LNCaP clone FGC (cell line): ENCODE results near the gene THRB.
A peak's percentile ranks its signal among the peaks of the same experiment; 100 is the strongest.

ENCODE experiments used
- DNase-seq: peaks from one replicate; pipeline ENCODE4 v3.0.0-alpha.2; 2011; ENCODE audit warnings: low read depth
- H3K4me3 ChIP-seq: 2 replicates; pipeline ENCODE4 v1.5.1; 2011; ENCODE audit warnings: mild to moderate bottlenecking, low read depth, low read length, control low read depth
- TF ChIP-seq, protein P1 (sequence below): IDR thresholded peaks from 2 replicates; pipeline ENCODE4 v1.5.1; 2012; ENCODE audit warnings: mild to moderate bottlenecking; ENCODE audit not compliant: control insufficient read depth, insufficient read depth; ENCODE audit errors: extremely low read depth

THRB gene

DNA sequence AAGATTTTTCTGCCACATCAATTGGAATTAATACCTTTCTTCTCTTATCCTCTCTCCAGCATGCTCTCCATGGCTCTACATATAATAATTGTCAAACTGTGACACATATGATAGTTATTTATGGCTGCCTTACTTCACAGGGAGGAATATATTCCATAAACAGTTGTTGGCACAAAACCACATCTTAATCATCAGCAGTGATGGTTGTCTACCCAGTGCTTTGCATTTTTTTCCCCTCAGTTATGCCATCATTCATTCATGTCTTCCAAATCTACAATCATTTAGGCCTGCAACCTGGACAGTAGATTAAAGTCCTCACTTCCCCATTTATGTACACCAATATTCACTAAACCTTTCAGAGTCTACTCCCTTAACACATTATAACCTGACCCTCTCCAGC, 107.7 kb downstream of the THRB start:
- DNase-seq, result no peak
- H3K4me3 ChIP-seq, result no peak overlapping the region
- TF ChIP-seq, protein P1, sequence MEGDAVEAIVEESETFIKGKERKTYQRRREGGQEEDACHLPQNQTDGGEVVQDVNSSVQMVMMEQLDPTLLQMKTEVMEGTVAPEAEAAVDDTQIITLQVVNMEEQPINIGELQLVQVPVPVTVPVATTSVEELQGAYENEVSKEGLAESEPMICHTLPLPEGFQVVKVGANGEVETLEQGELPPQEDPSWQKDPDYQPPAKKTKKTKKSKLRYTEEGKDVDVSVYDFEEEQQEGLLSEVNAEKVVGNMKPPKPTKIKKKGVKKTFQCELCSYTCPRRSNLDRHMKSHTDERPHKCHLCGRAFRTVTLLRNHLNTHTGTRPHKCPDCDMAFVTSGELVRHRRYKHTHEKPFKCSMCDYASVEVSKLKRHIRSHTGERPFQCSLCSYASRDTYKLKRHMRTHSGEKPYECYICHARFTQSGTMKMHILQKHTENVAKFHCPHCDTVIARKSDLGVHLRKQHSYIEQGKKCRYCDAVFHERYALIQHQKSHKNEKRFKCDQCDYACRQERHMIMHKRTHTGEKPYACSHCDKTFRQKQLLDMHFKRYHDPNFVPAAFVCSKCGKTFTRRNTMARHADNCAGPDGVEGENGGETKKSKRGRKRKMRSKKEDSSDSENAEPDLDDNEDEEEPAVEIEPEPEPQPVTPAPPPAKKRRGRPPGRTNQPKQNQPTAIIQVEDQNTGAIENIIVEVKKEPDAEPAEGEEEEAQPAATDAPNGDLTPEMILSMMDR, result no peak

DNA sequence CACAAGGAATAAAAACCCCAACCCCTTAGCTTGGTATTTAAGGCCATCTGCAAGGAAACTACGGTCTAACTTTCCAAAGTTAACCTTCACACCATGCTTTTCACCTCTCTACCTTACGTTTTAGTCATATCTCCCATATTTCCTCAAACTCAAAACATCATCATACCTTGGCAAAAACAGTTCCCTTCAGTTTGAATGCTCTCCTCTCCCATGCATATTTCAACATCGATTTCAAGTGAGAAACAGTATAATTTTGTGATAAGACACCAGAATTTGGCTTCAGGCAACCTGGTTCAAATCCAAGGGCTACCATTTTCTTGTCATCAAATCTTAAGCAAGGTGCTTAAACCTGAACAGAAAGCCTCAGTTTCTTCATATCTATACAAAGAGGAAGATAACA, 108.2 kb downstream of the THRB start:
- TF ChIP-seq, protein P1, result no peak
- no peak for DNase-seq
- no peak overlapping the region for H3K4me3 ChIP-seq

DNA sequence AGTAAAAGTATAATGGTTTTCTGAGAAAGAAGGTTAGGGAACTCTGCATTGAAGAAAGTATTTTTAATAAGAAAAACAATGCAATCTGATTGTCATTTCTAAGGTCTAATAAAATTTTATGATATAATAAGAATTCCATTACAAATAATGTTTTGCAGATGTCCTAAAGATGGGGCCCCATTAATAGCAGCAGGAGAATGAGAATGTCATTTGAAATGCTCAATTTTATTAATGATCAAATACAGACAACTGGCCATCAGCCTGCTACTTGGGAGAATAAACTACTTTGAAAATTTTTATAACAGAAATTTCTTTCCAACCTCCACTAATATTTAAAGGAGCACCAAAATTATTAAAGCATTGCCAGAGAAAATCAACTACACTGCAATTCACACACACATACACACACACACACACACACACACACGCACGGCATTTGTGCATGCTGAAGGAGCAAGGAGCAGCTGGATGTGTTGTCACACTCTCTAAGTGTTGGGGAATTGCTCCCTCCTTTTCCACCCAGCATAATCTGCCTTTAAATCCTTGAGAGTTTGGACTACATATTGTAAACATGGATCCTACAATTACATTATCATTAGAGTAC, 109.5 kb downstream of the THRB start:
- TF ChIP-seq, protein P1, result no peak
- no peak overlapping the region for H3K4me3 ChIP-seq
- no peak for DNase-seq

DNA sequence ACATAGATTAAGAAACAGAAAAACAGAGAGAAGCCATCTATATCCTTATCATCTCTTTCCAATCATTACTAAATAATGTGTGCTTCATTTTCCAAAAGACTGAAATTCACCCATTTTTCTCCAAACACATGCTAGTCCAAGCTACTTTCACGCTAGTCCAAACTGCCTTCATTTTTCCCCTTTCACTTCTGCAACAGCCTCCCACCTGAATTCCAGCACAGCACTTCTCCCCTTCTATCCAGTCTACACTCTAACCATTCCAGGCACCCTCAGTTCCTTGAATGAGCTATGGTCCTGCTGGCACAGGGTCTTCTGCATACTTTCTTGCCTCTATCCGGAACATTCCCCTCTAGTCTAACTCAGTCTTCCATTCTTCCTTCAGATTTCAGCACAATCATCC, 112.0 kb downstream of the THRB start:
- no peak overlapping the region for H3K4me3 ChIP-seq
- no peak for DNase-seq
- TF ChIP-seq, protein P1, result no peak

DNA sequence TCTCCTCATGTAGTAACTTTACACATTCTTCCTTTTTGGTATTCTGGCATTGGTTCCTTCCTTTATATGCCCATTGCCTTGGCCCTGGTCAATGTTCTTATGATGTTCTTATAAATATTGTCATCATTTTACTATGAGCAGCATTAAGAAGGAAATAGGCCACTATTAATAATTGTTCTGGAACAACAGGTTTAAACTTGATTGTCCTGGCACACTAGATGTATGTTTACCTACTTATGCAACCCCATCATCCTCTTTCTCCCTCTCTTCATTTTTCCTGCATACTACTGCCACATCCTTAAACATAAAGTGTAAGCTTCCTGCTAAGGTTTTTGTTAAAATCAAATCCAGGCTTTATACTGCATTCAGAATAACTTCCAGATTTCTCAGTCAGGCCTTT, 114.7 kb downstream of the THRB start:
- H3K4me3 ChIP-seq, result no peak overlapping the region
- DNase-seq, result peak; percentile 90
- TF ChIP-seq, protein P1, result no peak

DNA sequence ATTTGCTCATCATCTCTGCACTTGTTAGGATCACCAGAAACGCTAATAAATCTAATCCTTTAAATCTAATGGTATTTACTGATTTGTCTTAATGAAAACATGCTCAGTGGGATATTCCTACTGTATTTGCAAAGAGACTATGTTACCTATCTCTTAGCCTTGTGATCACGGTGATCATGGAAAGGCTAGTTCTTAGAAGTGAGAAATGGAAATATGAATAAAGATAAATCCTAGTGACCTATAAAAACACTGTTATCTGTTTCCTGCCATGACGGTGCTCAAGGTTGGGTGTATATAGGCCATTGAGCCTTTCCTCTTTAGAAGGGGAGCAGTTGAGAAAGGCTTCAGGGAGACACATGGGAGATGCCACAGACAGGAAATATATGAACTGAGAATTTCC, 116.3 kb downstream of the THRB start:
- TF ChIP-seq, protein P1, result no peak
- peak; percentile 78 for DNase-seq
- no peak overlapping the region for H3K4me3 ChIP-seq
